ENCODE measurements around the gene METRNL.
"Not testable (repeated sequence)": the region's sequence is repeated elsewhere in the genome, so short reads cannot be mapped to it uniquely, and the experiment has no call there.

The METRNL gene

DNA sequence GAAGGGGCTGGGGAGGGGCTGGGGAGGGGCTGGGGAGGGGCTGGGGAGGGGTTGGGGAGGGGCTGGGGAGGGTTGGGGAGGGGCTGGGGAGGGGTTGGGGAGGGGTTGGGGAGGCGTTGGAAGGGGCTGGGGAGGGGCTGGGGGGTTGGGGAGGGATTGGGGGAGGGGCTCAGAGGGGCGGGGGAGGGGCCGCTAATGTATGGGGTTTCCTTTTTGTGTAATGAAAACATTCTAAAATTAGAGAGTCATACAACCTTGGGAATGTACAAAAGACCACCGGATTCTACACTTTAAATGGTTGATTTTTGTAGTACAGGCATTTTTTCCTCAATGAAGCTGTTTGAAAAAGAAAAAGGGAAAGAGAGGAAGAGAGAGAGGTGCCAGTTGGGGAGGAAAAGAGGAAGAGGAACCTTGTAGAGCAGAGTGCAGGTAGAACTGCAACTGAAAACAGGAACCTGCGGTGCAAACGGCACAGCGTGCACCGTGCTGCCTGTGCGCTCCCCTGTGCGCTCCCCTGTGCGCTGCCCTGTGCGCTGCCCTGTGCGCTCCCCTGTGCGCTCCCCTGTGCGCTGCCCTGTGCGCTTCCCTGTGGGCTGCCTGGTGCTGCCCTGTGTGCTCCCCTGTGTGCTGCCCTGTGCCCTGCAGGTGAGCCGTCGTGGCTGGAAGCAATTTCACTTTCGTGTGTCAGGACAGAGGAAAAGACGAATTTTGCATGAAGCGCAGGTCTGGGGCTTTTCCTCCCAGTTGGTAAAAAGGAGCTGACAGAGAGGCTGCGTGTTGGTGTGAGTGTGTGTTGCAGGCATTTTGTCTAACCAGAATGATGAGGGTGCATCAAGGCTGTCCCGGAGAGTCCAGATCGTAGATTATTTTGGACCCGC is 40.8 kb downstream of the METRNL start:
- Histone ChIP-seq H3K4me1 (ENCODE audit: control insufficient read depth, insufficient read depth, low read length) (peaks cover 7% of the 10 kb centered on the region), H3K36me3 (ENCODE audit: control insufficient read depth, insufficient read depth, low read length) (no peaks in the 10 kb centered on the region), H3K4me3 (ENCODE audit: low read depth, low read length) (peak overlapping the region; percentile 47), H3K27ac (ENCODE audit: low read depth, low read length) (no peak overlapping the region), H3K27me3 (ENCODE audit: control insufficient read depth, insufficient read depth, low read length) (peaks cover 26% of the 10 kb centered on the region), H3K9ac (ENCODE audit: low read depth, low read length) (no peak overlapping the region), H3K9me3 (ENCODE audit: control insufficient read depth, insufficient read depth, low read length) (no peaks in the 10 kb centered on the region)

DNA sequence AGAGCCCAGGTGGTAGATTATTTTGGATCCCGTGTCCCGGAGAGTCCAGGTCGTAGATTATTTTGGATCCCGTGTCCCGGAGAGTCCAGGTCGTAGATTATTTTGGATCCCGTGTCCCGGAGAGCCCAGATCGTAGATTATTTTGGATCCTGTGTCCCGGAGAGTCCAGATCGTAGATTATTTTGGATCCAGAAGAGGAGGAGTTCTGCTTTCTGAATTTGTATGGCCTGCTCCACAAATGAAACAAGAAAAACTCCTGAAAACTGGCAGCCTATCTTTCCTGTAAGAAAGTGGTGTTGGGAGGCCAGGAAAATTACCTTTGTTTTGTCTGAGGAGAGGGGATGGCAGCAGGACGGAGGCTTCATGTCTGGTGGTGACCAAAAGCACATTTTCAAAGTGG is 42.1 kb downstream of the METRNL start:
- H3K9me3 ChIP-seq (ENCODE audit: control insufficient read depth, insufficient read depth, low read length); H3K27ac ChIP-seq (ENCODE audit: low read depth, low read length); H3K36me3 ChIP-seq (ENCODE audit: control insufficient read depth, insufficient read depth, low read length); H3K9ac ChIP-seq (ENCODE audit: low read depth, low read length); H3K4me1 ChIP-seq (ENCODE audit: control insufficient read depth, insufficient read depth, low read length): not testable (repeated sequence)
- Histone ChIP-seq H3K4me3 (ENCODE audit: low read depth, low read length) (peak overlapping the region; percentile 47), H3K27me3 (ENCODE audit: control insufficient read depth, insufficient read depth, low read length) (peaks cover 26% of the 10 kb centered on the region)

DNA sequence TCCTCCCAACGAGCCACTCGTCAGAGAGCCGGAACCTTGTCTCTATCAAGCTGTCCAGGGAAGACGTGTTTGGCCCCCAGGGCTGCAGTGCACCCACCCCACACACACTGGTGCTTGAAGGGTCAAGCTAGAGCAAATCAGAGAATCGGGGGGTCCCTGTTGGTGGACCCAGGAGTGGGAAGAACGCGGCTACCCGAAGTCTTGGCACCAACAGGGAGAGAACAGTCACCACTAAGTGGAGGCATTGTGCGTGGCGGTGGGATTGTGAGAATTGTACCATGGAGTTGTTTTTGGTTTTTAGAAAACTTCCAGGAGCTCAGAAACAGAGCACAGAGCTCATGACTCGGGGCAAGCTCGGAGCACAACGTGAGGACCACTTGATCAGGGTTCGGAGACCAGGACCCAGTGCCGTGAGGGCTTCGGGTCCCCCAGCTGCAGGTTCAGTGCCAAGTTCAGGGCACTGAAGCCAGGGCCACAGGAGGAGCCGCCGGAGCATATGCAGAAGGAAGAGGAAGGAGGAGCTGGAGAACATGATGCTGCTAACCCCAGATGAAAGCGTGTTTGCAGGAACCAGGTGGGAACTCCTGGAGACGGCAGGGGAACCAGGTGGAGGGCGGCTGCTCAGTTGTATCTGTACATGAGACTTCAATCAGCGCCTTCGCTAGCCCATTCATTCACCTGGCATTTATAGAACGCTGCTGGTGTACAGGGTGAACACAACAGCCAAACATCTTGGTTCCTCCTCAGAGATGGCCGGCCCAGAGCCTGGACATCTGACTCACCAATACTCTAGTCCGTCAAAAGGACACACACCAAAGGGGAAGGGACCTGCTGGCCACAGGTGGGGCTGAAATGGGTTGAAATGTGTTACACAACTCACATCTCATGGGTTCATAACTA is 42.8 kb downstream of the METRNL start:
- H3K27ac ChIP-seq (ENCODE audit: low read depth, low read length): no peak overlapping the region
- peaks cover 26% of the 10 kb centered on the region for H3K27me3 ChIP-seq (ENCODE audit: control insufficient read depth, insufficient read depth, low read length)
- no peaks in the 10 kb centered on the region for H3K36me3 ChIP-seq (ENCODE audit: control insufficient read depth, insufficient read depth, low read length)
- H3K4me1 ChIP-seq (ENCODE audit: control insufficient read depth, insufficient read depth, low read length): peaks cover 7% of the 10 kb centered on the region
- H3K4me3 ChIP-seq (ENCODE audit: low read depth, low read length): peak overlapping the region; percentile 47
- H3K9ac ChIP-seq (ENCODE audit: low read depth, low read length): no peak overlapping the region
- no peaks in the 10 kb centered on the region for H3K9me3 ChIP-seq (ENCODE audit: control insufficient read depth, insufficient read depth, low read length)

DNA sequence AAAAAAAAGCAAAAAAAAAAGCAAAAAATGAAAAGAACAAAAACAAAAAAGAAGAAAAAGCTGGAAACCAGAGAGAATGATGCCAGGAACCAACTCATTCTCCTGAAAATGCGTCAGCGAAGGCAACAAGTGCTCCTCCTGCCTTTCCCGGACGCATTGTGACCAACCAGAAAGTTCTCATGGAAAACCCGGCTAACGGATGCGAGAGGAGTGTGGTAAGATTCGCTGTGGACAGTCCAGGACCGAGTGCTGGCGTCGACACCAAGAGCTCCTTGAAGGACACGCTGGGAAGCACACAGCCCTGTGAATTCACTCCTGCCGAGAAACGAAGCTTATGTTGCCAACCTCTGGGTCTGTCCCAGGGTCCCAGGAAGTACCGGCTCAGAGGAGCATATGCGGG is 43.4 kb downstream of the METRNL start:
- Histone ChIP-seq H3K9ac (ENCODE audit: low read depth, low read length) (no peak overlapping the region), H3K9me3 (ENCODE audit: control insufficient read depth, insufficient read depth, low read length) (no peaks in the 10 kb centered on the region), H3K27ac (ENCODE audit: low read depth, low read length) (no peak overlapping the region), H3K36me3 (ENCODE audit: control insufficient read depth, insufficient read depth, low read length) (no peaks in the 10 kb centered on the region), H3K4me3 (ENCODE audit: low read depth, low read length) (no peak overlapping the region), H3K27me3 (ENCODE audit: control insufficient read depth, insufficient read depth, low read length) (peaks cover 26% of the 10 kb centered on the region), H3K4me1 (ENCODE audit: control insufficient read depth, insufficient read depth, low read length) (peaks cover 7% of the 10 kb centered on the region)

DNA sequence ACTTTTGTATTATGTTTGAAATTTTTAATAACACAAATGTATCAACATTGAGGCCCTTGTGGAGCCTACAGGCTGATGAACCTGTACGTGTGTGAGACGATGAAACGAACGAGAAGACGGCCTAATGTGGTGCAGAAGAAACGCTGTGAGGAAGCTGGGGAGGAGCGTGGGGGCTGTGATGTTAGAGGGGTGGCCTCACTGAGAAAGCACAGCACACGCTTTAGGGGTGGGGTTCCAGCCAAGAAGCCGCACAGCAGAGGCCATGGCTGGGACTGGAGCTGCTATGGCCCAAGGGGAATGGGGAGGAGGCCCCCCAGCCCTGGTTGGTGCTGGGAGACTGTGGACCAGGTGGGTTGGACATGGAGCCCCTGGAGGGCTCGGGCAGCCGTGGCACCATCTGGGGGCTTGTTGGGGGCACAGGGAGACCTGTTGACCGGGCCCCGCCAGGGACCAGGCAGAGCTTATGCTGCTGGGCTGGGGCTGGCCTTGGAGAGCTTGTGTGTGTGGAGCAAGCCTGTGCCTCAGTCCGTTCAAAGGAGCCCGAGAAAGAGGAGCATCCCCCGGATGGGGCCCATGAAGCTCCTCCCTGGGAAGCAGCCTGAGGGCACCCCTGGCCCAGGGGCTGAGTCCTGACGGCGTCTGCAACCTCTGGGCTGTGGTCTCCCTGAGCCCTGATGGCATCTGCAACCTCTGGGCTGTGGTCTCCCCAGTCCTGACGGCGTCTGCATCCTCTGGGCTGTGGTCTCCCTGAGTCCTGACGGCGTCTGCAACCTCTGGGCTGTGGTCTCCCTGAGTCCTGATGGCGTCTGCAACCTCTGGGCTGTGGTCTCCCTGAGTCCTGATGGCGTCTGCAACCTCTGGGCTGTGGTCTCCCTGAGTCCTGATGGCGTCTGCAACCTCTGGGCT is 44.7 kb downstream of the METRNL start:
- H3K27me3 ChIP-seq (ENCODE audit: control insufficient read depth, insufficient read depth, low read length): peaks cover 26% of the 10 kb centered on the region

DNA sequence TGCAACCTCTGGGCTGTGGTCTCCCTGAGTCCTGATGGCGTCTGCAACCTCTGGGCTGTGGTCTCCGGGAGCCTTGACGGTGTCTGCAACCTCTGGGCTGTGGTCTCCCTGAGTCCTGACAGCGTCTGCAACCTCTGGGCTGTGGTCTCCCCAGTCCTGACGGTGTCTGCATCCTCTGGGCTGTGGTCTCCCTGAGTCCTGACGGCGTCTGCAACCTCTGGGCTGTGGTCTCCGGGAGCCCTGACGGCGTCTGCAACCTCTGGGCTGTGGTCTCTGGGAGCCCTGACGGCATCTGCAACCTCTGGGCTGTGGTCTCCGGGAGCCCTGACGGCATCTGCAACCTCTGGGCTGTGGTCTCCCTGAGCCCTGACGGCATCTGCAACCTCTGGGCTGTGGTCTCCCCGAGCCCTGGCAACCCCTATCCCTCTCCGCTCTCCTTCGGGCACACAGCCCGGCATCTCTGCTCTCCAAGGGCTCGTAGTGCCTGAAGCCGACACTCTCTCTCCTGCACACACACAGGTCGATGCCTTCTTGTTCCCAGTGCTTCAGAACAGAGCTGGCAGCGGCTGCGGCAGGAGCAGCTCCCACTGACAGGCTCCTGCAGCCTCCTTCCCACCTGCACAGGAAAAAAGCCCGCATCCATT is 45.6 kb downstream of the METRNL start:
- H3K9me3 ChIP-seq (ENCODE audit: control insufficient read depth, insufficient read depth, low read length): no peaks in the 10 kb centered on the region
- no peak overlapping the region for H3K4me3 ChIP-seq (ENCODE audit: low read depth, low read length)
- H3K27ac ChIP-seq (ENCODE audit: low read depth, low read length): no peak overlapping the region
- H3K4me1 ChIP-seq (ENCODE audit: control insufficient read depth, insufficient read depth, low read length): peaks cover 7% of the 10 kb centered on the region
- H3K27me3 ChIP-seq (ENCODE audit: control insufficient read depth, insufficient read depth, low read length): peaks cover 26% of the 10 kb centered on the region
- no peak overlapping the region for H3K9ac ChIP-seq (ENCODE audit: low read depth, low read length)
- H3K36me3 ChIP-seq (ENCODE audit: control insufficient read depth, insufficient read depth, low read length): no peaks in the 10 kb centered on the region

More for the DNA sequence above, 44.7 kb downstream of the METRNL start:
- no peaks in the 10 kb centered on the region for H3K9me3 ChIP-seq (ENCODE audit: control insufficient read depth, insufficient read depth, low read length)
- no peak overlapping the region for H3K27ac ChIP-seq (ENCODE audit: low read depth, low read length)
- peaks cover 7% of the 10 kb centered on the region for H3K4me1 ChIP-seq (ENCODE audit: control insufficient read depth, insufficient read depth, low read length)
- H3K4me3 ChIP-seq (ENCODE audit: low read depth, low read length): no peak overlapping the region
- no peak overlapping the region for H3K9ac ChIP-seq (ENCODE audit: low read depth, low read length)
- no peaks in the 10 kb centered on the region for H3K36me3 ChIP-seq (ENCODE audit: control insufficient read depth, insufficient read depth, low read length)

DNA sequence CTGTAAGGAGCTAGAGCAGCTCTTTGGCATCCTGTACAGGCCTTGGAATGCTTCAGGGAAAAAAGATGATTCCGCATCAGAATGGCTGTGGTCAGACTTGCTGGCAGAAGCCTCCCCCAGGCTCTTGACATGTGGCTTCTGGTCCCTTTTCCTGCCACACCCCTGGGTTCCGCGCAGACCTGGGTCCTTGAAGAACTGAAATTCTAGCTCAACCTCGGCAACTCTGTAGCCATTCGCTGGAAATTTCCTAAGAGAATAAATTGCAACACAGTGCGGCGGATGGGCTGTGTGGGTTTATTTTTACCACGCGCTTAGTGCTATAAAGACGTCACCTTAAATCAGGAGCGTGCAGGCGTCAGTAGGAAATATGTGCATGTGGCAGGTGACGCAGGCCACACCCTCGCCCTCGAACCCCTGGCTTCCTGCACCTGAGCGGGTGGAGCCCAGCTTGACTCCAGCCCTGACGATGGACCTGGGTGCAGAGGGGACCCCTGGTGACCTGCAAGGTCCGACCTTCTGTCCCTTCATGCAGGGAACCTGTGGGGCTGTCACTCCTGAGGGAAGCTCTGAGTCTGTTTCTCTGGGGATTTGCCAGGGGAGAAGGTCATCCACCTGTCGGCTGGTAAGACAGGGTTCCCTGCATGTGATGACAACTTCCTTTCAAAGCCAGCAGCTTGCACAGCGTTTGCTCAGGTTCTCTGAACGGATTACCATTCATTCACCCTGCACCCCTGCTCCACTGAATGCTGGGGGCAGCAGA is 46.3 kb downstream of the METRNL start:
- Histone ChIP-seq H3K4me1 (ENCODE audit: control insufficient read depth, insufficient read depth, low read length) (peaks cover 7% of the 10 kb centered on the region), H3K9ac (ENCODE audit: low read depth, low read length) (no peak overlapping the region), H3K27me3 (ENCODE audit: control insufficient read depth, insufficient read depth, low read length) (peaks cover 19% of the 10 kb centered on the region), H3K9me3 (ENCODE audit: control insufficient read depth, insufficient read depth, low read length) (no peaks in the 10 kb centered on the region), H3K4me3 (ENCODE audit: low read depth, low read length) (no peak overlapping the region), H3K36me3 (ENCODE audit: control insufficient read depth, insufficient read depth, low read length) (no peaks in the 10 kb centered on the region), H3K27ac (ENCODE audit: low read depth, low read length) (no peak overlapping the region)

DNA sequence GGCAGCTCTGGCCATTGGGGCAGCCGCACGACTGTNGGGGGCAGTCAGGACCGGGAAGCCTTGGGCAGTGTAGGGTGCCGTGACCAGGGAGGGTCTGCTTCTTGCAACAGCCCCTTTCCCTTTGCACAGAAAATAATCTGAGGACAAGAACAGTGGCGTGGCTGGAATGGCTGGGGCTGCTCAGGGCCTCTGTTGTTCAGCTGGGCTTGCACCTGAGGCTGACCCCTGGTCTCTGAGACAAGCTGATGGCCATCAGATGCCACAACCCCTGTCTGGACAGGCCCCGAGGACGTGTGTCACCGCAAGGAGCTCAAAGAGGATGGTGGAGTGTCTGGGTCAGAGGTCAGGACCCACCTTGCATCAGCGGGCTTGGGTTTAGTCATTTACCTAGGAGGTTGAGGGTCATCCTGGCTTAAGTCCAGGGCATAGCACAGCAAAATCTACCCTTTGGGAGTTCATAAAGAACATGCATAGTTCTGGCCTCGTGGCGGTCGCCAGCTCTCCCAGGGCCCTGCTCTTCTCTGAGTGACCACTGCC is 46.9 kb downstream of the METRNL start:
- H3K27me3 ChIP-seq (ENCODE audit: control insufficient read depth, insufficient read depth, low read length): peaks cover 18% of the 10 kb centered on the region

DNA sequence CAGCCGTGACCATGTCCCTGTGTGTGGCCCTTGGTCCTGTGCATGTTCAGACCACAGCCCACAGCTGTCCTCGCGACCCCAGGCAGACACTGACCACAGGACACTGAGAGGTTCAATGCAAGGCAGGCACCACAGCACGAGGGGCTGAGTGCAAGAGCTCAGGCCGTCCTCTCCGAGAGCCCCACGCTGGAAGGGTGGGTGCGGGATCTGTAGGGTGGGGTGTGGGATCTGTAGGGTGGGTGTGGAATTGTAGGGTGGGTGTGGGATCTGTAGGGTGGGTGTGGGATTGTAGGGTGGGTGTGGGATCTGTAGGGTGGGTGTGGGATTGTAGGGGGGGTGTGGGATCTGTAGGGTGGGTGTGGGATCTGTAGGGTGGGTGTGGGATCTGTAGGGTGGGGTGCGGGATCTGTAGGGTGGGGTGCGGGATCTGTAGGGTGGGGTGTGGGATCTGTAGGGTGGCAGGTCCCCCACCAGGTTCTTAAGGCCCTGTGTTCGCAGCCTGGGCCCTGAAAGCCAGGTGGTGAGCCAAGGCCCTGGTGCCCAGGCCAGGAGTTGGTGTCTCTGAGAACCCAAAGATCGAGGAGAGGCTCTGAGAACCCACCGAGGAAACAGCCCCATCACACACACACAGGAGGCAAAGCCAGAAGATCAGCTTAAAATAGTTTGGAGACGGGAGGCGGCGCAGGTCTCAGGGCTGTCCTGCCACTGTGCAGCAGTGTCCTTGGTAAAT is 48.2 kb downstream of the METRNL start:
- Histone ChIP-seq H3K4me1 (ENCODE audit: control insufficient read depth, insufficient read depth, low read length) (no peaks in the 10 kb centered on the region), H3K9ac (ENCODE audit: low read depth, low read length) (no peak overlapping the region), H3K4me3 (ENCODE audit: low read depth, low read length) (no peak overlapping the region), H3K27ac (ENCODE audit: low read depth, low read length) (no peak overlapping the region), H3K36me3 (ENCODE audit: control insufficient read depth, insufficient read depth, low read length) (no peaks in the 10 kb centered on the region), H3K9me3 (ENCODE audit: control insufficient read depth, insufficient read depth, low read length) (no peaks in the 10 kb centered on the region), H3K27me3 (ENCODE audit: control insufficient read depth, insufficient read depth, low read length) (peaks cover 6% of the 10 kb centered on the region)

More for the DNA sequence above, 46.9 kb downstream of the METRNL start:
- H3K36me3 ChIP-seq (ENCODE audit: control insufficient read depth, insufficient read depth, low read length): no peaks in the 10 kb centered on the region
- no peaks in the 10 kb centered on the region for H3K9me3 ChIP-seq (ENCODE audit: control insufficient read depth, insufficient read depth, low read length)
- no peak overlapping the region for H3K27ac ChIP-seq (ENCODE audit: low read depth, low read length)
- peaks cover 7% of the 10 kb centered on the region for H3K4me1 ChIP-seq (ENCODE audit: control insufficient read depth, insufficient read depth, low read length)
- H3K9ac ChIP-seq (ENCODE audit: low read depth, low read length): no peak overlapping the region
- H3K4me3 ChIP-seq (ENCODE audit: low read depth, low read length): no peak overlapping the region
